ENCODE results near the gene AHDC1. TPM values are rescaled to one million over a fixed set of nuclear protein-coding genes. Genes with fewer than 3 reads are reported as not detected.
"Not testable (repeated sequence)": the region's sequence is repeated elsewhere in the genome, so short reads cannot be mapped to it uniquely, and the experiment has no call there.

Gene AHDC1, protein sequence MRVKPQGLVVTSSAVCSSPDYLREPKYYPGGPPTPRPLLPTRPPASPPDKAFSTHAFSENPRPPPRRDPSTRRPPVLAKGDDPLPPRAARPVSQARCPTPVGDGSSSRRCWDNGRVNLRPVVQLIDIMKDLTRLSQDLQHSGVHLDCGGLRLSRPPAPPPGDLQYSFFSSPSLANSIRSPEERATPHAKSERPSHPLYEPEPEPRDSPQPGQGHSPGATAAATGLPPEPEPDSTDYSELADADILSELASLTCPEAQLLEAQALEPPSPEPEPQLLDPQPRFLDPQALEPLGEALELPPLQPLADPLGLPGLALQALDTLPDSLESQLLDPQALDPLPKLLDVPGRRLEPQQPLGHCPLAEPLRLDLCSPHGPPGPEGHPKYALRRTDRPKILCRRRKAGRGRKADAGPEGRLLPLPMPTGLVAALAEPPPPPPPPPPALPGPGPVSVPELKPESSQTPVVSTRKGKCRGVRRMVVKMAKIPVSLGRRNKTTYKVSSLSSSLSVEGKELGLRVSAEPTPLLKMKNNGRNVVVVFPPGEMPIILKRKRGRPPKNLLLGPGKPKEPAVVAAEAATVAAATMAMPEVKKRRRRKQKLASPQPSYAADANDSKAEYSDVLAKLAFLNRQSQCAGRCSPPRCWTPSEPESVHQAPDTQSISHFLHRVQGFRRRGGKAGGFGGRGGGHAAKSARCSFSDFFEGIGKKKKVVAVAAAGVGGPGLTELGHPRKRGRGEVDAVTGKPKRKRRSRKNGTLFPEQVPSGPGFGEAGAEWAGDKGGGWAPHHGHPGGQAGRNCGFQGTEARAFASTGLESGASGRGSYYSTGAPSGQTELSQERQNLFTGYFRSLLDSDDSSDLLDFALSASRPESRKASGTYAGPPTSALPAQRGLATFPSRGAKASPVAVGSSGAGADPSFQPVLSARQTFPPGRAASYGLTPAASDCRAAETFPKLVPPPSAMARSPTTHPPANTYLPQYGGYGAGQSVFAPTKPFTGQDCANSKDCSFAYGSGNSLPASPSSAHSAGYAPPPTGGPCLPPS (N-terminal part only)
- total RNA-seq: 11.9 TPM

- peak; percentile 79 for DNase-seq
These were observed at the start of gene AHDC1 for GRCh38 chr1:27603681-27604578. AHDC1 (minus strand) TSS chr1:27604144; CDS start chr1:27552115, 52,029 bp downstream.

DNA sequence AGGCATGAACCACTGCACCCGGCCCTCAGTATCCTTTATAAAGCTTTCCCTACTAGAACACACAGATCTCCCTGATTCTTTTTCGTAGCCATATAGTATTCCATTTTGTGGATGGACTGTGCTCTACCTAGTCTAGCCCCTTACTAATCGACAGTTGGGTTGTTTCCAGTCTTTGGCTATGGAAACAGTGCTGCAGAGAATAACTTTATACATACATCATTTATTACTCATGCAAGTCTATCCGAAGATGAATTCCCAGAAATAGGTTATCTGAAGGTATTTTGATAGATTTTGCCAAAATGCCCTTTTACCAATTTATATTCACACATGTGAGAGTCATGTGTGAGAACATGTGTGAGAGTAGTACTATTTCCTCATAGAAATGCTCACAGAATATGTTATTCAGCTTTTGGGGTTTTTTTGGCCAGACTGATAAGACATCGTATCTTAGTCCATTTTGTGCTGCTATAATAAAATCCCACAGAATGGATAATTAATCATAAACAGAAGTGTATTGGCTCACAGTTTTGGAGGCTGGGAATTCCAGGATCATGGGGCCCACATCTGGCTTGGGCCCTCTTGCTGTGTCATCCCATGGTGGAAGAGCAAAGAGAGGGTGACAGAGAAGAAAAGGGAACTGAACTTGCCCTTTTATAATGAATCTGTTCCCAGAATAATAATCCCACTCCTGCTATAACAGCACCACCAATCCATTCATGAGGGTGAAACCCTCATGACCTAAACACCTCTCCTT is 48.3 kb upstream of the AHDC1 start:
- no peak for DNase-seq

- no peak for DNase-seq
These were observed 46.7 kb upstream of the AHDC1 start for GRCh38 chr1:27650539-27651175.

GRCh38 chr1:27650171-27650538 is 46.2 kb upstream of the AHDC1 start:
- DNase-seq: no peak

DNA sequence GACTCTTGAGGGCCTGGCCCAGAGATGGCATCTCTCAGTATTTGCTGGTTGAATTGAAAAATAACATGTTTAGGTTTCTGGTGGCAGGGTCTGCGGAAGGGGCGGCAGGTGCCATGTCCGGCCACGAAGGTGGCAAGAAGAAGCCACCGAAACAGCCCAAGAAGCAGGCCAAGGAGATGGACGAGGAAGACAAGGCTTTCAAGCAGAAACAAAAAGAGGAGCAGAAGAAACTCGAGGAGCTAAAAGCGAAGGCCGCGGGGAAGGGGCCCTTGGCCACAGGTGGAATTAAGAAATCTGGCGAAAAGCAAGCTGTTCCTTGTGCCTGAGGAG is 45.3 kb upstream of the AHDC1 start:
- no peak for DNase-seq

DNA sequence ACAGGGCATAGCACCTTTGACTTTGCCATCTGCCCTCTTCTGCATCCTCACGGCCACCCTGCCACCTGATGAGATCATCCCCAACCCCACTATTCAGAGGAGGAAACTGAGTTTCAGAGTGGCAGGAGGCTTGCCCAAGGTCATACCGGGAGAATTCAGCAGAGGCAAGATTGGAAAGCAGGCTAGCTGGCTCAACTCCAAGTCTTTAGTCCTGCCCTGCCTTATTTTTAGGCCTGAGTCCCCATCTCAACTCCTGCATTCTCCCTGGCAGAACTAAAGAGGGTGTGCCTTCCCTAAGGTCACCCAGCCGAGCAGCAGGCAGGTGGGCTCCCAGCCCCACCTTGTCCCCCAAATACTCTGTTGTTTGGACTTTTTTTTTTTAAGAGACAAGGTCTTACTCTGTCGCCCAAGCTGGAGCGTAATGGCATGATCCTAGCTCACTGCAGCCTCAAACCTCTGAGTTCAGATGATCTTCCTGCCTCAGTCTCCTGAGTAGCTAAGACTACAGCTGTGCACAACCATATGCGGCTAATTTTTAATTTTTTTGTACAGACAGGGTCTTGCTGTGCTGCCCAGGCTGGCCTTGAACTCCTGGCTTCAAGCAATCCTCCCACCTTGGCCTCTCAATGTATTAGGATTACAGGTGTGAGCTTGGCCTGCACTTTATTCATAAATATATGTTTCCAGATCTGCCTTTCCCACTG is 44.8 kb upstream of the AHDC1 start:
- DNase-seq: no peak

- DNase-seq: no peak
These were observed 43.4 kb upstream of the AHDC1 start for GRCh38 chr1:27647328-27647727.

DNA sequence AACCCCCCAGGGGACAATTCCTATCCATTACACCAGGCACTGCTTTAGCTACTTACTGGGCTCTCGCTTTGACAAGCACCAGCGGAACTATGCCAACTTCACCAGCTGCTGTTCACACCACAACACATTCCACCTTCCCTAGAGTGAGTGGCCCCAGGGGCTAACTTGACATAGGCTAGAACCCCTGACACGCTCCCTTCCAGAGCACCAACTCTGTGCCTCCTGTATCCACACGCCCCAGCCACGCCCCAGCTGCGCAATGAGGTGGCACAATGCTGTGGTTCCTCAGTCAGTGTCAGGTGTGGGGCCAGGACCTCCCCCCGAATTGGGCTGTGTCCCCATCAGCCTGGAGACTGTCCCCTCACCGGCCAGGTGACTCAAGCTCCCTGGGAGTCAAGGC is 42.7 kb upstream of the AHDC1 start:
- DNase-seq: no peak

- DNase-seq: no peak
These were observed 41.1 kb upstream of the AHDC1 start for GRCh38 chr1:27645071-27645415.

- no peak for DNase-seq
These were observed 40.6 kb upstream of the AHDC1 start for GRCh38 chr1:27644369-27645070.

GRCh38 chr1:27643600-27644368 is 39.8 kb upstream of the AHDC1 start:
- DNase-seq: no peak

GRCh38 chr1:27640514-27640913 is 36.6 kb upstream of the AHDC1 start:
- not testable (repeated sequence) for DNase-seq

- DNase-seq: no peak
These were observed 34.9 kb upstream of the AHDC1 start for GRCh38 chr1:27638805-27639204.

DNA sequence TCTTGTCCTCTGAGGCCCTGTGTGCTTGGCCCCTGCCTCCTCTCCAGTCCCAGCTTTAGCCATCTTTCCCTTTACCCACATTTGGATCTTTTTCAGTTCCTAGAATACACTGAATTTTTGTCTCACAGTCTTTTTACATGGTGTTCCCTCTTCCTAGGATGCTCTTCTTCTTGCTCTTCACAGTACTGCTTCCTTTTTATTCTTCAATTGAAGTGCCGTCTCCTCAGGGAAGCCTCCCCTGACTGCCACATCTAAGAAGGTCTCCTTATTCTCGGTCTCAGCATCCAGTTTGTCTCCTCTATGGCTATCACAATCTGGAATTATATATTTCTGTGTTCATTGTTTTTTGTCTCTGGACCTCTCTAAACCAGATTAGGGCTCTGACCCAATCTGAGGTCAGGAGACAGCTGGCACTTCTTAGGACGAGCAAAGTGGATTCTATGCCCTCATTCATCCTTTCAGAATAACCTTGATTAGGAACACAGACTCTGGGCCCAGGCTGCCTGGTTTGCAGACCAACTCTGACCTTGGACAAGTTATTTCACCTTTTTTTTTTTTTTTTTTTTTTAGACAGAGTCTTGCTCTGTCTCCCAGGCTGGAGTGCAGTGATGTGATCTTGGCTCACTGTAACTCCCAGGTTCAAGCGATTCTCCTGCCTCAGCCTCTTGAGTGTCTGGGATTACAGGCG is 34.2 kb upstream of the AHDC1 start:
- DNase-seq: no peak

DNA sequence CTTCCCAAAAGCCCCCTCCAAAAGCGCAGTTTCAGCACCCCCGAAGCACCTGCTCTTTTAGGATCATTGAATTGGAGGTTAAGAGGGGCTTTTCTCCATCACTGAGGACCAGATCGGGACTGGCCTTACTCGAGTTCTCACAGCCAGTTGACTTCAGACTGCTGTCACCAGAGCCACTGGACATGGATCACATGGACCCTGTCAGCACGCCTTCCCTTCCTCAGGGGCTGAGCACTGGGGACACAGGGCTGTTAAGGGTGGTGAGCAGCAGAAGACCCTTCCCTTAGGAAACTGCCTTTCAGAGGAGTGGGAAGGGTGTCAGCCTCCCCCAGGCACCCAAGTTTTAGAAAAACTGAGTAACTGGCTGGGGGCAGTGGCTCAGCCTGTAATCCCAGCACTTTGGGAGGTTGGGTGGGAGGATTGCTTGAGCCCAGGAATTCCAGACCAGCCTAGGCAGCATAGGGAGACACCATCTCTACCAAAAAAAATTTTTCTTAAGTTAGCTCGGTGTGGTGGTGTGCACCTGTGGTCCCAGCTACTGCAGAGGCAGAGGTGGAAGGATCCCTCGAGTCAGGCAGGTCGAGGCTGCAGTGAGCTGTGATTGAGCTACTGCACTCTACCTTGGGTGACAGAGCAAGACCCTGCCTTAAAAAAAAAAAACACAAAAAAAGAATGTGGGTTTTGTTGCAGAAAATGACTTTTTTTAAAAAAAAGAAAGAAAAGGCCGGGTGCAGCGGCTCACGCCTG is 31.6 kb upstream of the AHDC1 start:
- no peak for DNase-seq

GRCh38 chr1:27634985-27635367 is 31.0 kb upstream of the AHDC1 start, which contains the start of gene FGR:
FGR (minus strand) TSS chr1:27635185; CDS start chr1:27623916, 11,269 bp downstream.
- DNase-seq: no peak

All from occipital lobe (tissue), 2 donors.